ACHN (cell line): ENCODE data around the gene FNDC11.
"Not testable (repeated sequence)": the region's sequence is repeated elsewhere in the genome, so short reads cannot be mapped to it uniquely, and the experiment has no call there.

ENCODE experiments used
- DNase-seq: peaks from one replicate; pipeline ENCODE4 v3.0.0-alpha.2; 2015
- in situ Hi-C: cut with HindIII; loops from 2 replicates; pipeline ENCODE4 v1.10.0; 2017; ENCODE audit warnings: low sequenced_read_pairs, low pct_ligation_motif_present, low pct_unique_long_range_greater_than_20kb

Gene FNDC11

GRCh38 chr20:63561624-63562396, 7.9 kb downstream of the FNDC11 start:
- in situ Hi-C loops = no loop called here

GRCh38 chr20:63562461-63563224, 8.7 kb downstream of the FNDC11 start:
- in situ Hi-C loops = no loop called here
- no peak for DNase-seq

More at GRCh38 chr20:63561624-63562396, 7.9 kb downstream of the FNDC11 start:
- no peak for DNase-seq

DNA sequence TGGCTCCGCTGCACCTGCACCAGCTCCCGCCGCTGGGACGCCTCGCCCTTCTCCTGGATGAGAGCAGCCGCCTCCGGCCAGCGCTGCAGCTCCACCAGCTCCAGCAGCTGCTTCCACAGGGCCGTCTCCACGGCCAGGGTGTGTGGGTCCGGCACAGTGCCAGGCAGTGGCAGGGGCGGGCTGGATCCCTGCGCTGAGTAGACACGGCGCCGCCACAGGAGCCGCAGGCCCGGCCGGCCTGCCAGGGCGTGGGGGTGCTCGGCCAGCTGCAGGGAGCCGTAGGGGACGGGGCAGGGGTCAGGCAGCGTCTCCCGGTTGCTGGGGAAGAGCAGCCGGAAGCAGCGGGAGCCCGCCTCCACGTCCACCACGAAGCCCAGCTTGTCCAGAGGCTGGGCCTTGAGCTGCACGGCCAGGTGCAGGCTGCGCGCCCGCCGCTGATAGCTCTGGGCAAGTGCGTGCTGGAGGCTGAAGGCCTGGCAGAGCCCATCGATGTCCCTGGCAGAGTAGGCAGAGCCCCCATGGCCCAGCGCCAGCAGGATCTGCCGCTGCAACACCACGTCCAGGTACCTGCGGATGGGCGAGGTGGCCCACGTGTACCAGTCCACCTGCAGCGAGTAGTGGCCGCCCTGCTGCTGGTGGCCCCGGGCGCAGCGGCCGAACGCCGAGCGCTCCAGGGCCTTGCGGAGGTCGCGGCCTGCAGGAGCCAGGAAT, 9.4 kb downstream of the FNDC11 start:
- in situ Hi-C loops = no loop called here
- no peak for DNase-seq

DNA sequence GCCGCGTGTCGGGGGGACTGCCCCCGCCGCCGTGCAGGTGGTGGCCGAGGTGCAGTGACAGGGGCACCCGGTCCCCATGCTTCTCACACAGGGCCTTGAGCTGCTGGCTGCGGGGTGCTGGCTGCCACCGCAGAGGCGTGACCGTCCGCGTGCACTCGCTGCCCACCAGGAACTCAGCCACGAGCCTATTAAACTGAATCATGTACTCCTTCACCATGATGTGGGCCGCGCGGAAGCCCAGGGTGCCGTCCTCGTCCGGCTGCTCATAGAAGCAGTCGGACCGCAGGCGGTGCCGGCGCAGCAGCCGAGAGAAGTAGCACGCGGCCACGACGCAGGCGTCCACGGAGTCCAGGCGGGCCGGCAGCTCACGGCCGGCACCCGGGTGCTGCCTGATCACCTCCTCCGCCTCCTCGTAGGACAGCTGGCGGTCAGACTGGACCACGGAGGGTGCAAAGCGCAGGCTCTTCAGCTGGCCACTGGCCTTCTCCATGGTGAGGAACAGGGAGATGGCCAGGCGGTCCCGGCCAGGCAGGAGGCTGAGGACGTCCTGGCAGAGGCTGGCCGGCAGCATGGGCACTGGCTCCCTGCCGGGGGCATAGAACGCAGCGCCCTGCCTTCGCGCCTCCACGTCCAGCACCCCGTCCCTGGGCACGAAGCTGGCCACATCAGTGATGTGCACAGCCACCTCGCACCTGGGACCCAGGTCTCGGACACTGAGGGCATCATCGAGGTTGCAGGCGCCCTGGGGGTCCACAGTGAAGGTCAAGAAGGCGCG, 10.3 kb downstream of the FNDC11 start:
- no peak for DNase-seq
- in situ Hi-C loops = no loop called here

DNA sequence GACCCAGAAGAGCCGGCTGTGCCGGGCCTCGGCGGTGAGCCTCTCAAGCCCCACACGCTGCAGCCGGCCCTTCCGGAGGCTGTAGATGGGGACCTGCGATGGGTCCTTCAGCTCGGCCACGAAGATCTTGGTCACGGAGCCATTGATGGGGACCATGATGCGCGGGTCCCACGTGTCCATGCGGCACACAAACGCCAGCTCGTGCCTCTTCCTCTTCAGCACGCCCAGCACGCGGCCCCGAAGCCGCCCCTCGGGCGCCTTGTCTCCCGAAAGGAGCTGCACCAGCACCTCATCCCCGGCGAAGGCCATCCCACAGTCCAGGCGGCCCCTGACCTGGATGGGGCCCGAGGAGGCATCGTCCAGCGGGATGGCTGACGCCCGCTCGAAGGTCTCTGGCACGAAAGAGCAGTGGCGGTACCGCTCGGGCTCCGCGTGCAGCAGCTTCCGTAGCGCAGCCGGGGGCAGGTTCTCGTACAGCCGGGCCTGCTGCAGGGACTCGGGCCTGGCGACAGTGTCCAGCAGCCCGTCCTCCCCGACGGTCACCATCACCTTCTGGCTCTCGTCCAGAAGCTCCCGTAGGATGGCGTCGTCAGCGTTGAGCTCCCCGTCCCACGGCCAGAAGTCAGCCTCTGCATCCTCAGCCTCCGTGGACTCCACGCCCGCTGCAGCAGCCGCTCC, 11.2 kb downstream of the FNDC11 start:
- no peak for DNase-seq
- in situ Hi-C loops = no loop called here

- no peak for DNase-seq
- in situ Hi-C loops = no loop called here
Measured at GRCh38 chr20:63565699-63566335, 11.9 kb downstream of the FNDC11 start.

DNA sequence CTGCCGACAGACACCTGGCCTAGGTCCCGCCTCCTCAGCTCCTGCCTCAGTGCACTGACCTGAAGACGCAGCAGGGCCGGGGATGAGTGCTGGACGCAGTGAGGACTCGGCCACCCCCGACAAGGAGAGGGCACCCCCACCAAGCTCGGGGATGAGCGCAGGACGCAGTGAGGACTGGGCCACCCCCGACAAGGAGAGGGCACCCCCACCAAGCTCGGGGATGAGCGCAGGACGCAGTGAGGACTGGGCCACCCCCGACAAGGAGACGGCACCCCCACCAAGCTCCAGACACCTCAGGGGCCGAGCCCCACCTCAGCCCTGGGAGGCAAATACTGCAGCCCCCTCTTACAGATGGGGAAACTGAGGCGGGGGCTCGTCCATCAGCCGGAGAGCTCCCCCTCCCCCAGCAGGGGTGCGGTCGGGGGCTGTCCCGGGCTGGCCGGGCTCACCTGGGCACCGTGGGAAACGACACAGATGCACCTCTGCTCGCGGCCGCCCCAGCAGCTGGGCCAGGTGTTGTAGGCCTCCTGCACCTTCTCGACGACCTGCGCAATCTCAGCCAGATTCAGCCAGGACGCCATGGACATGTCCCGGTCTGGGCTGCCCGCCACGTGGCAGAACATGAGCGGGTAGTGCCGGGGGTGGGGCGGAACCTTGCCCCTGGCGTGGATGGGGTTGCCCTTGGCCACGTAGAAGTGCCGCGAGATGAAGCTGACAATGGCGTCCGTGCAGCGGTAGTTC, 12.6 kb downstream of the FNDC11 start:
- in situ Hi-C loops = no loop called here
- DNase-seq = no peak

DNA sequence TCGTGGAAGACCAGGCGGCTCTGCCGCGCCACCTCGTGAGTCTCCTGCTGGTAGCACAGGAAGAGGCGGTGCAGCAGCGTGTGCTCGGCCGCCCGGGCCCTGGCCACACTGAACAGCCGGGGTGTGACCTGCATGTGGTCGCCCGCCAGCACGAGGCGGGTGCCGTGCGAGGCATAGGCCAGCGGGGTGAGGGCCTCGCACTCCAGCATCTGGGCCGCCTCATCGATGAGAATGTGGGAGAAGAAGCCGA, 13.1 kb downstream of the FNDC11 start:
- in situ Hi-C loops = no loop called here
- DNase-seq = no peak

GRCh38 chr20:63567386-63568169, 13.6 kb downstream of the FNDC11 start:
- no peak for DNase-seq
- in situ Hi-C loops = no loop called here

GRCh38 chr20:63568170-63568981, 14.4 kb downstream of the FNDC11 start:
- in situ Hi-C loops = no loop called here
- no peak for DNase-seq

DNA sequence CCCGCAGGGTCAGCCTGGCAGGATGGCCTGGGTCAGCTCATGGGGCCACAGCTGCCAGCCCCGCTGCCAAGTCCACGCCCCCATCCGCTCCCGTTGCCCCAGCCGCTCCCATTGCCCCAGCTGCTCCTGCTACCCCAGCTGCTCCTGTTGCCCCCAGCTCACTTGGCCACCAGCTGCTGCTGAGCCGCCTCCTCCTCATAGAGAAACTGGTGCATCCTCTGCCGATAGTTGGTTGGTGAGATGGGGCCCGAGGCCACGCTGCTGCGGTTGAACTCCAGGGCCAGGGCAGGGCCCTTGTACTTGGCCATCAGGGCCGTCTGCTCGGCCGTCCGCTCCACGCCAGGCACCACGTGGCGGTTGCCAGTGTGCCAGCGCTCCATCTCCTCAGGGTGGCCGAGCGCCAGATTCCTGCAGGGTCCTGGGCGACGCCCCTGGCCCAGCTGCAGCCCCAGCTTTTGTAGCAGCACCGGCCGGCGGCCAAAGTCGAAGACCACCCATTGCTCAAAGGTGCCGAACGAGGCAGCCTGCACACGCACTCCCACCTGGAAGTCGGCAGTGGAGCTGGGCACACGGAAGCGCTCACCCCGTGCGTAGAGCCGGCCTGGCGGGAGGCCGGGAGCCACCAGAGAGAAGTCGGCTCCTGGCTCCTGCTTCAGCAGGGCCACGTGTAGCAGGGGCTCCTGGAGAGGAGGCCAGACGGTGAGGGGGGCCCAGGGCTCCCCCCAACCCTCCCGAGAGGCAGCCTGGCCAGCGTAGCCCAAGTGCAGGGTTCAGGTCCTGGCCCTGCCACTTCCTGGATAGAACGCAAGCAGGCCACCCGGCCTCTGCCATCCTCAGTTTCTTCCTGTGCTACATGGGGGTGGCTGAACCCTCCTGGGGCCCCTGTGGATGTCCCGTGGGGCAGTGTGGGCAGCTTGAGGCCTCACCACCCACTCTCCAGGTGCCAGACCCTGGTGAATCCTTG, 15.3 kb downstream of the FNDC11 start:
- no peak for DNase-seq

GRCh38 chr20:63570281-63571086, 16.5 kb downstream of the FNDC11 start:
- no peak for DNase-seq
- in situ Hi-C loops = no loop called here

More for the DNA sequence above, 15.3 kb downstream of the FNDC11 start:
- in situ Hi-C loops = no loop called here

- in situ Hi-C loops, DNase-seq: not testable (repeated sequence)
Measured at GRCh38 chr20:63571087-63571478, 17.1 kb downstream of the FNDC11 start.
